ENCODE measurements around the gene SSBP2.
"Not testable (repeated sequence)": the region's sequence is repeated elsewhere in the genome, so short reads cannot be mapped to it uniquely, and the experiment has no call there.

The SSBP2 gene

GRCh38 chr5:81495286-81495685, 255.6 kb downstream of the SSBP2 start:
- no peak overlapping the region for H3K4me3 ChIP-seq (ENCODE audit: low read depth in 1 of 2, low read length in 2 of 2)
- H3K27me3 ChIP-seq (ENCODE audit: insufficient read depth, low read length, poor library complexity): no peaks in the 10 kb centered on the region
- no peak for DNase-seq
- H3K4me1 ChIP-seq (ENCODE audit: insufficient read depth, low read length): no peaks in the 10 kb centered on the region
- no peak for ATAC-seq (ENCODE audit: insufficient read depth, low read depth)
- H3K27ac ChIP-seq (ENCODE audit: low read length): no peak overlapping the region
- TF ChIP-seq EZH2 (IDR thresholded peaks at IDR 0.05; ENCODE audit: borderline replicate concordance, low read depth, low read length, severe bottlenecking): no peak
- TF ChIP-seq CTCF (IDR thresholded peaks at IDR 0.05; ENCODE audit: borderline replicate concordance, extremely low read depth, low read length, poor library complexity, severe bottlenecking): no peak
- no peak overlapping the region for H2AFZ ChIP-seq (ENCODE audit: low read depth, low read length)
- peaks cover 54% of the 10 kb centered on the region for H3K79me2 ChIP-seq (ENCODE audit: insufficient read depth, low read length)
- no peaks in the 10 kb centered on the region for H3K9me3 ChIP-seq (ENCODE audit: insufficient read depth, low read length, severe bottlenecking)
- peaks cover 19% of the 10 kb centered on the region for H3K36me3 ChIP-seq (ENCODE audit: insufficient read depth, low read length)
- no peaks in the 10 kb centered on the region for H4K20me1 ChIP-seq (ENCODE audit: insufficient read depth, low read length)
- H3K4me2 ChIP-seq (ENCODE audit: insufficient read depth, low read length): no peak overlapping the region
- no peak overlapping the region for H3K9ac ChIP-seq (ENCODE audit: low read depth, low read length)

- H3K4me2 ChIP-seq (ENCODE audit: insufficient read depth, low read length): no peak overlapping the region
- TF ChIP-seq CTCF (IDR thresholded peaks at IDR 0.05; ENCODE audit: borderline replicate concordance, extremely low read depth, low read length, poor library complexity, severe bottlenecking): no peak
- no peak for TF ChIP-seq EZH2 (IDR thresholded peaks at IDR 0.05; ENCODE audit: borderline replicate concordance, low read depth, low read length, severe bottlenecking)
- no peak overlapping the region for H3K4me3 ChIP-seq (ENCODE audit: low read depth in 1 of 2, low read length in 2 of 2)
- DNase-seq (no peak), ATAC-seq (ENCODE audit: insufficient read depth, low read depth) (no peak)
- no peaks in the 10 kb centered on the region for H3K4me1 ChIP-seq (ENCODE audit: insufficient read depth, low read length)
- H3K27me3 ChIP-seq (ENCODE audit: insufficient read depth, low read length, poor library complexity): no peaks in the 10 kb centered on the region
- H3K9me3 ChIP-seq (ENCODE audit: insufficient read depth, low read length, severe bottlenecking): no peaks in the 10 kb centered on the region
- H2AFZ ChIP-seq (ENCODE audit: low read depth, low read length): no peak overlapping the region
- no peaks in the 10 kb centered on the region for H4K20me1 ChIP-seq (ENCODE audit: insufficient read depth, low read length)
- no peak overlapping the region for H3K9ac ChIP-seq (ENCODE audit: low read depth, low read length)
- H3K79me2 ChIP-seq (ENCODE audit: insufficient read depth, low read length): peaks cover 29% of the 10 kb centered on the region
- H3K36me3 ChIP-seq (ENCODE audit: insufficient read depth, low read length): peaks cover 36% of the 10 kb centered on the region
- H3K27ac ChIP-seq (ENCODE audit: low read length): no peak overlapping the region
Measured at GRCh38 chr5:81488862-81489261, 262.0 kb downstream of the SSBP2 start.

GRCh38 chr5:81486711-81487110, 264.2 kb downstream of the SSBP2 start:
- DNase-seq (no peak), ATAC-seq (ENCODE audit: insufficient read depth, low read depth) (peak; percentile 19; the same call in 1 of the 3 replicates)
- no peak overlapping the region for H2AFZ ChIP-seq (ENCODE audit: low read depth, low read length)
- no peaks in the 10 kb centered on the region for H3K9me3 ChIP-seq (ENCODE audit: insufficient read depth, low read length, severe bottlenecking)
- H3K27ac ChIP-seq (ENCODE audit: low read length): no peak overlapping the region
- no peak overlapping the region for H3K4me2 ChIP-seq (ENCODE audit: insufficient read depth, low read length)
- TF ChIP-seq EZH2 (IDR thresholded peaks at IDR 0.05; ENCODE audit: borderline replicate concordance, low read depth, low read length, severe bottlenecking): no peak
- TF ChIP-seq CTCF (IDR thresholded peaks at IDR 0.05; ENCODE audit: borderline replicate concordance, extremely low read depth, low read length, poor library complexity, severe bottlenecking): no peak
- peaks cover 51% of the 10 kb centered on the region for H3K36me3 ChIP-seq (ENCODE audit: insufficient read depth, low read length)
- H3K4me3 ChIP-seq (ENCODE audit: low read depth in 1 of 2, low read length in 2 of 2): no peak overlapping the region
- no peaks in the 10 kb centered on the region for H3K27me3 ChIP-seq (ENCODE audit: insufficient read depth, low read length, poor library complexity)
- H3K9ac ChIP-seq (ENCODE audit: low read depth, low read length): no peak overlapping the region
- H3K79me2 ChIP-seq (ENCODE audit: insufficient read depth, low read length): peaks cover 23% of the 10 kb centered on the region
- no peaks in the 10 kb centered on the region for H3K4me1 ChIP-seq (ENCODE audit: insufficient read depth, low read length)
- no peaks in the 10 kb centered on the region for H4K20me1 ChIP-seq (ENCODE audit: insufficient read depth, low read length)

GRCh38 chr5:81482595-81482994, 268.3 kb downstream of the SSBP2 start:
- H3K36me3 ChIP-seq (ENCODE audit: insufficient read depth, low read length): peaks cover 52% of the 10 kb centered on the region
- H3K9me3 ChIP-seq (ENCODE audit: insufficient read depth, low read length, severe bottlenecking): no peaks in the 10 kb centered on the region
- H4K20me1 ChIP-seq (ENCODE audit: insufficient read depth, low read length): no peaks in the 10 kb centered on the region
- peaks cover 5% of the 10 kb centered on the region for H3K79me2 ChIP-seq (ENCODE audit: insufficient read depth, low read length)
- no peaks in the 10 kb centered on the region for H3K27me3 ChIP-seq (ENCODE audit: insufficient read depth, low read length, poor library complexity)
- no peak overlapping the region for H3K27ac ChIP-seq (ENCODE audit: low read length)
- no peak for DNase-seq
- H3K4me1 ChIP-seq (ENCODE audit: insufficient read depth, low read length): no peaks in the 10 kb centered on the region
- no peak overlapping the region for H3K4me2 ChIP-seq (ENCODE audit: insufficient read depth, low read length)
- no peak for ATAC-seq (ENCODE audit: insufficient read depth, low read depth)
- H3K9ac ChIP-seq (ENCODE audit: low read depth, low read length): no peak overlapping the region
- H2AFZ ChIP-seq (ENCODE audit: low read depth, low read length): no peak overlapping the region
- H3K4me3 ChIP-seq (ENCODE audit: low read depth in 1 of 2, low read length in 2 of 2): no peak overlapping the region
- TF ChIP-seq CTCF (IDR thresholded peaks at IDR 0.05; ENCODE audit: borderline replicate concordance, extremely low read depth, low read length, poor library complexity, severe bottlenecking) (no peak), EZH2 (IDR thresholded peaks at IDR 0.05; ENCODE audit: borderline replicate concordance, low read depth, low read length, severe bottlenecking) (no peak)

GRCh38 chr5:81473395-81473794, 277.5 kb downstream of the SSBP2 start:
- DNase-seq; H3K4me1 ChIP-seq (ENCODE audit: insufficient read depth, low read length); H3K9me3 ChIP-seq (ENCODE audit: insufficient read depth, low read length, severe bottlenecking); H3K4me2 ChIP-seq (ENCODE audit: insufficient read depth, low read length); H3K9ac ChIP-seq (ENCODE audit: low read depth, low read length); ATAC-seq (ENCODE audit: insufficient read depth, low read depth); H2AFZ ChIP-seq (ENCODE audit: low read depth, low read length); H4K20me1 ChIP-seq (ENCODE audit: insufficient read depth, low read length); H3K79me2 ChIP-seq (ENCODE audit: insufficient read depth, low read length); H3K4me3 ChIP-seq (ENCODE audit: low read depth in 1 of 2, low read length in 2 of 2); H3K27me3 ChIP-seq (ENCODE audit: insufficient read depth, low read length, poor library complexity); H3K27ac ChIP-seq (ENCODE audit: low read length): not testable (repeated sequence)
- H3K36me3 ChIP-seq (ENCODE audit: insufficient read depth, low read length): peaks cover 80% of the 10 kb centered on the region
